ENCODE measurements around the gene TERT. TPM values are rescaled to one million over a fixed set of nuclear protein-coding genes. Genes with fewer than 3 reads are reported as not detected.
"Not testable (repeated sequence)": the region's sequence is repeated elsewhere in the genome, so short reads cannot be mapped to it uniquely, and the experiment has no call there.

TERT gene
- total RNA-seq, 5 donors from 2014 or later (not counting 1 experiment from before 2014, with no cell fraction given), result 0.09 to 0.70 (median 0.28) TPM

DNA sequence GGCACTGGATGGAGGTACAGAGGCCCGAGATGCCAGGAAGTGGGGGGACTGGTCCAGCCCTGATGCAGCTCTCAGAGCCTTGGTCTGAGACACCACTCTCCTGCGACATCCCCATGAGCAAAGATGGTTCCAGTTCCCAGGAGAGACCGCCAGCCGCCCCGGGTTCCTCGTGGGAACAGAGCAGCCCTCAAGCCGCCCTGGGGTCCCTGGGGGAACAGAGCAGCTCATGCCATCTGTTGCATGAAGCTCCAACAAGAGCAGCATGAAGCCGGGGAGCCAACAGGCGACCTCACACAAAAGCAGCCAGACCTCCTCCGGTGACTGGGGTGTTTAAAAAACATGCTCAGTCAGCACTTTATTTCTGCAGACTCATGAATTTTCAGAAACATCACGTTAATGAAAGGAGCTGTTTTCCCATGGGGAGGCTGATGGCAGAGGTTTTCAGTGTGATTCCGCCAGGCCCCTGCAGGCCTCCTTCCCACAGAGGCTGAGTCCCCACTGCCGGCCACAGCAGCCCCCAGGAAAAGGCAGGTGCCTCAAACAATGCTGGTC lies 63.4 kb downstream of the TERT start:
- POLR2A ChIA-PET, result no interaction called here
- CTCF ChIA-PET, result no interaction called here
- peaks cover 8 to 10% (median 8%) of the 10 kb centered on the region in 3 donors for H3K9me3 Mint-ChIP-seq

DNA sequence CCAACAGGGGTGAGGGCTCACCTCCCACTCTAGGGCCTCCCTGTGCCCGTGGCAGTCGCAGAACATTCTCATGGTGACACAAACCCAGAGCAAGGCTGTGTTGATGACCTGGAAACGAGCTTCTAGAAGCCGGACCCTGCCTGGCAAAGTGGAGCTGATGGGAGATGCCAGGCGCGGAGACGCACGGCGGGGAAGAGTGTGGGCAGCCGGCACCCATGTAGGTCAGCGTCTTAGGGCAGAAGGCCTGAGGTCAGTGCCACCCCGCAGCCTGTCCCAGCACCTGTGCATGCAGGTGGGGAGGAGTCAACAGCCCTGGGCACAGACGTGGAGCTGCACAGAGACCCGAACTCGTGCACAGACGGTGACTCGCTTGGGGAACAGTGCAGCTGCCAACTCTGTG lies 64.3 kb downstream of the TERT start:
- POLR2A ChIA-PET, result no interaction called here
- peaks cover 9 to 21% of the 10 kb centered on the region in 2 donors for H3K27me3 Mint-ChIP-seq
- H3K27ac ChIP-seq (ENCODE audit: low read length), result no peak overlapping the region
- H3K4me1 ChIP-seq (ENCODE audit: control insufficient read depth in 1 of 2, extremely low read depth in 1 of 2, insufficient read depth in 2 of 2, low read length in 2 of 2), result peaks cover 0 to 3% of the 10 kb centered on the region in 2 experiments
- no peak overlapping the region for H3K4me3 ChIP-seq (ENCODE audit: control insufficient read depth in 1 of 2, extremely low read depth in 1 of 2, low read length in 1 of 2)
- no peaks in the 10 kb centered on the region for H3K36me3 Mint-ChIP-seq
- peaks cover 0 to 64% of the 10 kb centered on the region in 2 experiments for H3K27me3 ChIP-seq (replicated peaks in 1 of 2; ENCODE audit: control insufficient read depth in 2 of 2, extremely low read depth in 1 of 2, insufficient read depth in 2 of 2, low read length in 1 of 2)
- H3K4me3 Mint-ChIP-seq, result no peak overlapping the region
- no peaks in the 10 kb centered on the region for H3K36me3 ChIP-seq (ENCODE audit: control insufficient read depth in 2 of 2, extremely low read depth in 1 of 2, insufficient read depth in 1 of 2, low read length in 1 of 2)
- DNase-seq, result no peak
- H3K4me1 Mint-ChIP-seq, result peaks cover 0 to 7% (median 6%) of the 10 kb centered on the region in 3 donors
- no peak overlapping the region for H3K27ac Mint-ChIP-seq
- ATAC-seq (replicated peaks in 1 of 4), result no peak
- CTCF ChIA-PET, result no interaction called here
- WGBS (ENCODE audit: insufficient coverage), result 80% methylated on average over 17 of the region's 17 CpGs
- H3K9me3 ChIP-seq, result no peaks in the 10 kb centered on the region
- H3K9me3 Mint-ChIP-seq, result peaks cover under 1 to 2% (median under 1%) of the 10 kb centered on the region in 3 donors

More for the DNA sequence above, 63.4 kb downstream of the TERT start:
- H3K36me3 Mint-ChIP-seq, result peaks cover 3% of the 10 kb centered on the region
- H3K4me3 ChIP-seq (ENCODE audit: control insufficient read depth in 1 of 2, extremely low read depth in 1 of 2, low read length in 1 of 2), result no peak overlapping the region
- ATAC-seq (replicated peaks in 1 of 4), result no peak
- 95% methylated on average over 11 of the region's 13 CpGs for WGBS (ENCODE audit: insufficient coverage)
- H3K36me3 ChIP-seq (ENCODE audit: control insufficient read depth in 2 of 2, extremely low read depth in 1 of 2, insufficient read depth in 1 of 2, low read length in 1 of 2), result no peaks in the 10 kb centered on the region
- no peaks in the 10 kb centered on the region for H3K9me3 ChIP-seq
- H3K27ac Mint-ChIP-seq, result no peak overlapping the region
- peaks cover 0 to 57% of the 10 kb centered on the region in 2 experiments for H3K27me3 ChIP-seq (replicated peaks in 1 of 2; ENCODE audit: control insufficient read depth in 2 of 2, extremely low read depth in 1 of 2, insufficient read depth in 2 of 2, low read length in 1 of 2)
- H3K4me1 Mint-ChIP-seq, result peaks cover 0 to 7% (median 6%) of the 10 kb centered on the region in 3 donors
- H3K27ac ChIP-seq (ENCODE audit: low read length), result no peak overlapping the region
- no peak overlapping the region for H3K4me3 Mint-ChIP-seq
- no peak for DNase-seq
- peaks cover 9 to 21% of the 10 kb centered on the region in 2 donors for H3K27me3 Mint-ChIP-seq
- H3K4me1 ChIP-seq (ENCODE audit: control insufficient read depth in 1 of 2, extremely low read depth in 1 of 2, insufficient read depth in 2 of 2, low read length in 2 of 2), result peaks cover 0 to 3% of the 10 kb centered on the region in 2 experiments

DNA sequence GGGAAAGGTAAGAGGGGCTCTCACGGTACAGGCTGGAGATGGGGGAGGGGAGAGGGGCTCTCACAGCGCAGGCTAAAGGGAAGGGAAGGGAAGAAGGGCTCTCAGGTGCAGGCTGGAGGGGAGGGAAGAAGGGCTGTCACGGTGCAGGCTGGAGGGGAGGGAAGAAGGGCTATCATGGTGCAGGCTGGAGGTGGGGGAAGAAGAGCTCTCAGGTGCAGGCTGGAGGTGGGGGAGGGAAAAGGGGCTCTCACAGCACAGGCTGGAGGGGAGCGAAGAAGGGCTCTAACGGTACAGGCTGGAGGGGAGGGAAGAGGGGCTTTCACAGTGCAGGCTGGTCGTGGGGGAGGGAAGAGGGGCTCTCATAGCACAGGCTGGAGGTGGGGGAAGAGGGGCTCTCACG lies 65.0 kb downstream of the TERT start:
- ChIA-PET POLR2A (no interaction called here), CTCF (interaction anchor here in 1 of 2 donors (0.6 kb wide), 1 partner anchor 248 kb away, joined by 5 read pairs; no protein-coding TSS in a partner anchor)
- Mint-ChIP-seq H3K9me3 (no peaks in the 10 kb centered on the region), H3K27me3 (peaks cover 9 to 21% of the 10 kb centered on the region in 2 donors), H3K36me3 (no peaks in the 10 kb centered on the region), H3K4me3 (no peak overlapping the region), H3K4me1 (peaks cover 0 to 7% (median 6%) of the 10 kb centered on the region in 3 donors), H3K27ac (no peak overlapping the region)
- Histone ChIP-seq H3K9me3 (no peaks in the 10 kb centered on the region), H3K36me3 (ENCODE audit: control insufficient read depth in 2 of 2, extremely low read depth in 1 of 2, insufficient read depth in 1 of 2, low read length in 1 of 2) (no peaks in the 10 kb centered on the region), H3K4me3 (ENCODE audit: control insufficient read depth in 1 of 2, extremely low read depth in 1 of 2, low read length in 1 of 2) (no peak overlapping the region), H3K4me1 (ENCODE audit: control insufficient read depth in 1 of 2, extremely low read depth in 1 of 2, insufficient read depth in 2 of 2, low read length in 2 of 2) (peaks cover 0 to 3% of the 10 kb centered on the region in 2 experiments), H3K27me3 (replicated peaks in 1 of 2; ENCODE audit: control insufficient read depth in 2 of 2, extremely low read depth in 1 of 2, insufficient read depth in 2 of 2, low read length in 1 of 2) (peaks cover 0 to 62% of the 10 kb centered on the region in 2 experiments), H3K27ac (ENCODE audit: low read length) (no peak overlapping the region)
- DNase-seq, result no peak
- 39% methylated on average over 7 of the region's 7 CpGs for WGBS (ENCODE audit: insufficient coverage)
- no peak for ATAC-seq (replicated peaks in 1 of 4)

DNA sequence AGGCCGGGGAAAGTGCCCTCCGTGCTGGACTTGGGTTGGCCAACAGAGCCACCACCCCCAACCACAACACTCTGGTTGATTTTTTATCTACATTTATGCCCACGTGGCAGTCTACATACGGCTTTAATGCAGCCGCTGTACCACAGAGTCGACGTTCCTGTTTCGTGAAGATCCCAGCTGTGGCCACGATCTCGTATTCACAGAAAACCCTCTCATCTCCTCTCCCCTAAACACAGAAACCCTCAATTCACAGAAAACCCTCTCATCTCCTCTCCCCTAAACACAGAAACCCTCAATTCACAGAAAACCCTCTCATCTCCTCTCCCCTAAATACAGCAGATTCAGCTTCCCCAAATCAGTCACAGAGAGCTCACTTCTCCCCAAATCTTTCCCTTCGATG lies 65.8 kb downstream of the TERT start:
- H3K27me3 ChIP-seq (replicated peaks in 1 of 2; ENCODE audit: control insufficient read depth in 2 of 2, extremely low read depth in 1 of 2, insufficient read depth in 2 of 2, low read length in 1 of 2), result peaks cover 0 to 57% of the 10 kb centered on the region in 2 experiments
- H3K36me3 Mint-ChIP-seq; H3K4me3 ChIP-seq (ENCODE audit: control insufficient read depth in 1 of 2, extremely low read depth in 1 of 2, low read length in 1 of 2); H3K27ac ChIP-seq (ENCODE audit: low read length); H3K9me3 ChIP-seq; DNase-seq; CTCF ChIA-PET; ATAC-seq (replicated peaks in 1 of 4); H3K4me1 Mint-ChIP-seq; H3K4me1 ChIP-seq (ENCODE audit: control insufficient read depth in 1 of 2, extremely low read depth in 1 of 2, insufficient read depth in 2 of 2, low read length in 2 of 2); H3K4me3 Mint-ChIP-seq; H3K27ac Mint-ChIP-seq; POLR2A ChIA-PET; H3K9me3 Mint-ChIP-seq; H3K36me3 ChIP-seq (ENCODE audit: control insufficient read depth in 2 of 2, extremely low read depth in 1 of 2, insufficient read depth in 1 of 2, low read length in 1 of 2): not testable (repeated sequence)
- 28% methylated on average over 11 of the region's 11 CpGs for WGBS (ENCODE audit: insufficient coverage)
- H3K27me3 Mint-ChIP-seq, result peaks cover 9 to 21% of the 10 kb centered on the region in 2 donors

DNA sequence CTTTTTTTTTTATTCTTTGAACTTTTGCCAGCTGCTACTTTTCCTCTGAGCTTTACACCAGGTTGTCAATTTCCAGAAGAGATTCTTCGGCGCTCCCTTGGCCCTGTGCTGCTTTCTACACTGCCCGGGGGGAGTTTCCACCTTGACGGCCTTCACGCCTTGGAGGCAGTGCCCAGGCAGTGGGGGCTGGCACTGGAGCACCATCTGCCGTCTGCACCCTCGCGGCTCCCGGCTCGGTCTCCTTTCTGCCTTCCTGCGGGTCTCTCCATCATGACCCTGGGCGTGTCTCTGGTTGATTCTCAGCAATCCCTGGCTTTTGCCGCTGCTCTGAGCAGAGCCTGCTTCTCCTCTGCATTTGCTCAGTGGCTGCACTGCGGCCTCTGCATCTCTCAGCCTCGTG lies 66.7 kb downstream of the TERT start:
- no peaks in the 10 kb centered on the region for H3K9me3 ChIP-seq
- H3K27me3 Mint-ChIP-seq, result peaks cover 9 to 21% of the 10 kb centered on the region in 2 donors
- peaks cover 0 to 57% of the 10 kb centered on the region in 2 experiments for H3K27me3 ChIP-seq (replicated peaks in 1 of 2; ENCODE audit: control insufficient read depth in 2 of 2, extremely low read depth in 1 of 2, insufficient read depth in 2 of 2, low read length in 1 of 2)
- no peaks in the 10 kb centered on the region for H3K36me3 ChIP-seq (ENCODE audit: control insufficient read depth in 2 of 2, extremely low read depth in 1 of 2, insufficient read depth in 1 of 2, low read length in 1 of 2)
- DNase-seq (no peak), ATAC-seq (replicated peaks in 1 of 4) (no peak)
- CTCF ChIA-PET, result no interaction called here
- H3K36me3 Mint-ChIP-seq, result no peaks in the 10 kb centered on the region
- H3K4me3 Mint-ChIP-seq, result no peak overlapping the region
- peaks cover 0 to 3% of the 10 kb centered on the region in 2 experiments for H3K4me1 ChIP-seq (ENCODE audit: control insufficient read depth in 1 of 2, extremely low read depth in 1 of 2, insufficient read depth in 2 of 2, low read length in 2 of 2)
- POLR2A ChIA-PET, result no interaction called here
- no peak overlapping the region for H3K27ac Mint-ChIP-seq
- no peak overlapping the region for H3K27ac ChIP-seq (ENCODE audit: low read length)
- no peaks in the 10 kb centered on the region for H3K9me3 Mint-ChIP-seq
- no peak overlapping the region for H3K4me3 ChIP-seq (ENCODE audit: control insufficient read depth in 1 of 2, extremely low read depth in 1 of 2, low read length in 1 of 2)
- peaks cover 0 to 7% (median 6%) of the 10 kb centered on the region in 3 donors for H3K4me1 Mint-ChIP-seq
- WGBS (ENCODE audit: insufficient coverage), result 68% methylated on average over 15 of the region's 15 CpGs

DNA sequence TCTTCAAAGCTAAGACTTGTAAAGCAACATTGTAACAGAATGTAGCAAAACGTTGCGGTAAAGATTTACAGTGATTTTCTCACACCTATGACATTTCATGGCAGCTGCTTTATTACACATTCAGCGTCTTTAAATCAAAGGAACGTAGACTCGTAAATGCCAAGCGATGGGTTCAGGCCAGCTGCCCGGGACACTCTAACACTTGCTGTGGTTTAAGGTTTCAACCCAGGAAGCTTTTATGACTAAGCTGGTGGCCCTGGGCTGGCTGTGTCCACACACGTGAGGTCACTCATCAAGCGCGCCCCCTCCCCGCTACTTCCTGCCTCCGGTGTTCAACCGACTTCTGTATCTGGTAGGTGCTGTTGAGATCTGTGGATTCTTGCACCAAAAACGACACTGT lies 67.2 kb downstream of the TERT start:
- Mint-ChIP-seq H3K27me3 (peaks cover 9 to 21% of the 10 kb centered on the region in 2 donors), H3K9me3 (no peaks in the 10 kb centered on the region), H3K4me3 (no peak overlapping the region), H3K4me1 (peaks cover 0 to 7% (median 6%) of the 10 kb centered on the region in 3 donors), H3K36me3 (no peaks in the 10 kb centered on the region), H3K27ac (no peak overlapping the region)
- WGBS (ENCODE audit: insufficient coverage), result 41% methylated on average over 13 of the region's 14 CpGs
- Histone ChIP-seq H3K27me3 (replicated peaks in 1 of 2; ENCODE audit: control insufficient read depth in 2 of 2, extremely low read depth in 1 of 2, insufficient read depth in 2 of 2, low read length in 1 of 2) (peaks cover 0 to 56% of the 10 kb centered on the region in 2 experiments), H3K4me1 (ENCODE audit: control insufficient read depth in 1 of 2, extremely low read depth in 1 of 2, insufficient read depth in 2 of 2, low read length in 2 of 2) (peaks cover 0 to 3% of the 10 kb centered on the region in 2 experiments), H3K36me3 (ENCODE audit: control insufficient read depth in 2 of 2, extremely low read depth in 1 of 2, insufficient read depth in 1 of 2, low read length in 1 of 2) (no peaks in the 10 kb centered on the region), H3K27ac (ENCODE audit: low read length) (no peak overlapping the region), H3K4me3 (ENCODE audit: control insufficient read depth in 1 of 2, extremely low read depth in 1 of 2, low read length in 1 of 2) (no peak overlapping the region), H3K9me3 (no peaks in the 10 kb centered on the region)
- ATAC-seq (replicated peaks in 1 of 4) (no peak), DNase-seq (no peak)
- ChIA-PET POLR2A (no interaction called here), CTCF (no interaction called here)
